ENCODE results near the gene CYP27A1.

The CYP27A1 gene

DNA sequence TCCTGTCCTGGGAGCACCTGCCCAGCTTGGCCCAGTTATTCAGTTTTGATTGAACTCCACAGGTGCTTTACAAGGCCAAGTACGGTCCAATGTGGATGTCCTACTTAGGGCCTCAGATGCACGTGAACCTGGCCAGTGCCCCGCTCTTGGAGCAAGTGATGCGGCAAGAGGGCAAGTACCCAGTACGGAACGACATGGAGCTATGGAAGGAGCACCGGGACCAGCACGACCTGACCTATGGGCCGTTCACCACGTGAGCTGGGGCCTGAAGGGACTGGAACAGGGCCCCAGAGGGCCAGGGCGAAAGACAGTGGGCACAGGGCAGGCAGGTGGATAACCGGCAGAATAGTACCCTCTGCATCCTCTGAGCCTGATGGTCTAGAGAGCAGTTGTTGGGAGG, 27.6 kb downstream of the CYP27A1 start:
- DNase-seq (ENCODE audit: extremely low read depth in 1 of 2, low read depth in 1 of 2) = no peak

- no peak for DNase-seq (ENCODE audit: extremely low read depth in 1 of 2, low read depth in 1 of 2)
These were observed 28.3 kb downstream of the CYP27A1 start for GRCh38 chr2:218810256-218810655.

- no peak for DNase-seq (ENCODE audit: extremely low read depth in 1 of 2, low read depth in 1 of 2)
These were observed 29.4 kb downstream of the CYP27A1 start for GRCh38 chr2:218811382-218811781.

- DNase-seq (ENCODE audit: extremely low read depth in 1 of 2, low read depth in 1 of 2) = no peak
These were observed 30.3 kb downstream of the CYP27A1 start for GRCh38 chr2:218812096-218812815.

DNA sequence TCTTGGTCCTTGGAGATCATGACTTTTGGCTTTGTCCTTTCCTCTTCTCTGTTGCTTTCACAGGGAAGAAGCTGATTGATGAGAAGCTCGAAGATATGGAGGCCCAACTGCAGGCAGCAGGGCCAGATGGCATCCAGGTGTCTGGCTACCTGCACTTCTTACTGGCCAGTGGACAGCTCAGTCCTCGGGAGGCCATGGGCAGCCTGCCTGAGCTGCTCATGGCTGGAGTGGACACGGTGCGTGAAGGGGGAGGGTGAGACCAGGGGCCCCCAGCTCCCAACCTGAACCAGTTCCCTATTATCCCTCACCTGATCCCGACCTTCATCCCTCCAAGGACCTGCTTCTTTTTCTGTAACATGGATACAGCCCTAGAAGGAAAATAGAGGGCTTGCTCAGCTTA, 30.9 kb downstream of the CYP27A1 start:
- no peak for DNase-seq (ENCODE audit: extremely low read depth in 1 of 2, low read depth in 1 of 2)

DNA sequence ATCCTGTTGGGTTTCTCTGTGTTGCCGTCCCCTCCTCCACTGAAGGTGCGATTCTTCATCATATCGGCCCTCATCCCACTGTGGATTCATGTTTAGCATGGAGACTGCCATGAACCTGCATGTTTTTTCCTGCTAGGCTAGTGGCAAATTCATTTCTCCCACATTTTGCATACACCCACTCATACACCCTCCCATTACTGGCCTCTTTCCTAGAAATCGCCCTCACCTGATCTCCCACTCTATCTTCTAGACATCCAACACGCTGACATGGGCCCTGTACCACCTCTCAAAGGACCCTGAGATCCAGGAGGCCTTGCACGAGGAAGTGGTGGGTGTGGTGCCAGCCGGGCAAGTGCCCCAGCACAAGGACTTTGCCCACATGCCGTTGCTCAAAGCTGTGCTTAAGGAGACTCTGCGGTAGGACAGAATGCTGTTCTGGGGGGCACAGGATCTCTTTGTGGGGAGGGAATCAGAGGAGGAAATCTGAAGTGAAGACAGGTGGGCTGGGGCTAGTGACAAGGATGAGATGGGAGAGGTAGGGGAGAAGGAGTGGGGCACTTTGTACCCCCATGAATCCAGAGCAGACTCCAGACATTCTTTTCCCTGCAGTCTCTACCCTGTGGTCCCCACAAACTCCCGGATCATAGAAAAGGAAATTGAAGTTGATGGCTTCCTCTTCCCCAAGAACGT, 32.0 kb downstream of the CYP27A1 start:
- no peak for DNase-seq (ENCODE audit: extremely low read depth in 1 of 2, low read depth in 1 of 2)

DNA sequence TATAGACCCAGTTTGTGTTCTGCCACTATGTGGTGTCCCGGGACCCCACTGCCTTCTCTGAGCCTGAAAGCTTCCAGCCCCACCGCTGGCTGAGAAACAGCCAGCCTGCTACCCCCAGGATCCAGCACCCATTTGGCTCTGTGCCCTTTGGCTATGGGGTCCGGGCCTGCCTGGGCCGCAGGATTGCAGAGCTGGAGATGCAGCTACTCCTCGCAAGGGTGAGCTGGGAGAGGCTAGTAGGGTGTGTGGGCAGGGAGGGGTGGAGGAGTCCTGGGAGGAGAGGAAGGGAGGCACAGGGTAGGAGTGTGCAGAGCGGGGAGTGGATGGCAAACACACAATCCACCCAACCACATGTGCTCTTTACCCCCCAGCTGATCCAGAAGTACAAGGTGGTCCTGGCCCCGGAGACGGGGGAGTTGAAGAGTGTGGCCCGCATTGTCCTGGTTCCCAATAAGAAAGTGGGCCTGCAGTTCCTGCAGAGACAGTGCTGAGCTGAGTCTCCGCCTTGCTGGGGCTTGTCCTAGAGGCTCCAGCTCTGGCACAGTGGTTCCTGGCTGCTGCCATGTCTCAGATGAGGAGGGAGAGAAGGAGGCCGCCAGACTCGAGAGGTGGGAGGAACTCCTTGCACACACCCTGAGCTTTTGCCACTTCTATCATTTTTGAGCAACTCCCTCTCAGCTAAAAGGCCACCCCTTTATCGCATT, 32.7 kb downstream of the CYP27A1 start:
- no peak for DNase-seq (ENCODE audit: extremely low read depth in 1 of 2, low read depth in 1 of 2)

- DNase-seq (ENCODE audit: extremely low read depth in 1 of 2, low read depth in 1 of 2) = no peak
These were observed 33.3 kb downstream of the CYP27A1 start for GRCh38 chr2:218815244-218815637.

- DNase-seq (ENCODE audit: extremely low read depth in 1 of 2, low read depth in 1 of 2) = no peak
These were observed 33.7 kb downstream of the CYP27A1 start for GRCh38 chr2:218815649-218816048.

DNA sequence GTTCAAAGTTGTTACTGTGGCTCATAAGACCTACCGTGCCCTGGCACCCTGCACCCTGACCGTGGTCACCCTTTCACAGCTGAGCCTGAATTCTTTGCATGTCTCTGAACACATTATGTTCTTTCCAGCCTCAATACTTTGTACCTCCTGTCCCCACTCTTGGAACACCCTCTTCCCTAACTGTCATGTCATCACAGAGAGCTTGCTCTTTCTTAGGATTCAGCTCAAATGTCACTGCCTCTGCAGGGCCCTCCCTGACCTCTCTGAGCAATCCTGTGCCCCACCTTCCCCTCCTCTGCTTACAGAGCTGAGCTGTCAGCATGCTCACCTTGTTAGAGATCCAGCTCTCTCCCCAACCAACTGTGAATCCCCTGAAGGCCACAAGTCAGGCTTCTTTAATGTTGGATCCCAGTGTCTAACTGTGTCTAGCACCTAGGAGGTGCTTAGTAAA, 34.6 kb downstream of the CYP27A1 start:
- no peak for DNase-seq (ENCODE audit: extremely low read depth in 1 of 2, low read depth in 1 of 2)

GRCh38 chr2:218819093-218819492, 37.1 kb downstream of the CYP27A1 start:
- no peak for DNase-seq (ENCODE audit: extremely low read depth in 1 of 2, low read depth in 1 of 2)

DNA sequence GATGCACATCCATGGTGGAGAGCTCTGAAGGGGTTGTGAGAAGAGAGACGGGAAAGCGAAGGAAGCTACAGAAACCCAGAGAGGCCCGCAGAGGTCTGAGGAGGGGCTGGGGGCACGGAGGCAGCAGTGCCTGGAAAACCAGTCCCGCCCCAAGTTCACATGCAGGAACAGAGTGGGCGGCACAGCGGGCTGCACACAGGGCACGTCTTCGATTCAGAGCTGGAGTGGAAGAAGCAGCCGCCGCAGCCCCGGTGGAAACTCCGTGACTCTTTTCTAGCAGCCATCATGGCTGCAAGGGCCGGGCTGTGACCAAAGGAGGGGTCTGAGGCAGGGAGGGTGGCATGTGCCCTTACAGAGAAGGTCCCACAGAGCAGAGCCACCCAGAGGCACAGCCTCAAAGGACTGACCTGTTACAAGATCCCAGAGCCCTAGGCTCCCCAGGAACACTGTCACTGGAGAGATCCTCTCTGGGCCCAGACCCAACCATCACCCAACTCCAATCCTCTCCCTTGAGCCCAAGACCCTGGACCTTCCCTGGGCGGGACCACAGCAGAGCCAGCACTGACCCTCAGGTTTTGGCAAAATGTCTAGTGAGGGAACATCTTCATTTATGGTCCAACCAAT, 38.9 kb downstream of the CYP27A1 start:
- no peak for DNase-seq (ENCODE audit: extremely low read depth in 1 of 2, low read depth in 1 of 2)

DNA sequence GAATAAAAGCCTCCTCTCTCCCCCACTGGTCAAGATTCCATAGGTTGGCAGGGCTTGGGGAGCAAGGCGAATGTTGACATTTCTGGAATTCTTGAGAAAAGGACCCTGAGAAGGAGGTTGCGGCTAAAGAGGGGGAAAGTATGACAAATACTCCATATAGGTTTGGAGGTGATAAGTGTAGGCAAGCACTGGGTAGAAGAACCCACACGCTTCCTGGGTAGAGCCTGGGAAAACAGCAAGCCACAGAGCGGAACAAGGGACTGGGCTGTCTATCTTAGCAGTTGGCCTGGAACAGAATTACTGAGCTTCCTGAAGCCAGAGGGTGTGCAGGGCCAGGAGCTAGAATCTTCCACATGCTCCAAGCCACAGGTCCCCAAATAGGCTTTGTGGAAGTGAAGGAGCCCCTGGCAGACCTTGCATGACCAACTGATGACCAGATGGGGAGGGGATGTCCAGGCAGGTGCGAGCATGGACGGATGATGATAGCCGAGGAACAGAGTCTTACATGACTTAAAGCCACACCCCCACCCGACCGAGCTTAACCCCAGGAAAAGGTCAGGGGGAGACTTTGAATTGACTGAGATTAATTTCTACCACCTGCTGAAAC, 39.8 kb downstream of the CYP27A1 start:
- DNase-seq (ENCODE audit: extremely low read depth in 1 of 2, low read depth in 1 of 2) = no peak

GRCh38 chr2:218822622-218823021, 40.7 kb downstream of the CYP27A1 start:
- no peak for DNase-seq (ENCODE audit: extremely low read depth in 1 of 2, low read depth in 1 of 2)

- no peak for DNase-seq (ENCODE audit: extremely low read depth in 1 of 2, low read depth in 1 of 2)
These were observed 41.4 kb downstream of the CYP27A1 start for GRCh38 chr2:218823196-218823855.

- DNase-seq (ENCODE audit: extremely low read depth in 1 of 2, low read depth in 1 of 2) = no peak
These were observed 42.1 kb downstream of the CYP27A1 start for GRCh38 chr2:218824004-218824403.

- no peak for DNase-seq (ENCODE audit: extremely low read depth in 1 of 2, low read depth in 1 of 2)
These were observed 44.8 kb downstream of the CYP27A1 start for GRCh38 chr2:218826791-218827190.

GRCh38 chr2:218827701-218828476, 45.9 kb downstream of the CYP27A1 start:
- DNase-seq (ENCODE audit: extremely low read depth in 1 of 2, low read depth in 1 of 2) = no peak

DNA sequence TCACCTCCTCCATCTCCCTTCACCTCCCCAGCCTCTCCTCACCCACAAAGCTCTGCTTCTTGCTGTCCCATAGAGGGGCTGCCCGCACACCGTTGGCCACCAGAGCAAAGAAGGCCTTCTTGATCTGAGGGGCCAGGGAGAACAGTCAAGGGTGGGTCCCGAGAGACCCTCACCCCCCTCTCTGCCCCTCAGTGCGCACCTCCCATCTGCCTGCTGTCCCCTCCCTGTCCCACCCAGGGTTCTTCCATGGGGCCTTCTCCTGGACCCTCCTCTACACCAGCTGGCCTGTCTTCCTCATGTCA, 46.5 kb downstream of the CYP27A1 start:
- no peak for DNase-seq (ENCODE audit: extremely low read depth in 1 of 2, low read depth in 1 of 2)

DNA sequence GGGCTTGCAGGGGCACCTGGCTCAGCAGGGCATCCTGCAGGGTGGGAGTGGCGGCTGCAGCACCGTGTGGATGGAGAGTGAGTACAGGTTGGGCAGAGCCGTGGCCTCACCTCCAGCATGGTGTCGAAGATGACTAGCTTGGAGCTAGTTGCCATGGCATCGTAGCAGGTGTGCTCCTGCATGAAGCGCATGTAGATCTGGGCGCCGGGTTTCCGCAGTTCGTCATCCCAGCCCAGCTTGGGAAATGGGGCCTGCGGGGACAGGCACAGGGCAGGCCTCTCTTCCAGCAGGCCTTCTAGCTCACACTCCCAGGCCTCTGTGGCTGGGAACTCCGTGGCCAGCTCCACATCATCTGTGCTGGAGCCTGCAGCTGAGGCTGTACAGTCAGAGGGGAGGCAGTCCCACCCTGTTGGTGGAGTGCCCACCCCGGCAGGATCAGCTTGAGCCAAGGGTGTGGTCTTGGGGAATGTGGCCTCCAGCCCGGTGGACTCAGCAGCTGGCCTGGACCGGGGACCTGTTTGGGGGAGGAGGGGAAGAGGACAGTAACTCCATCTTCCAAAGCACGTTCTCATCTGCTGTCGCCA, 48.0 kb downstream of the CYP27A1 start:
- no peak for DNase-seq (ENCODE audit: extremely low read depth in 1 of 2, low read depth in 1 of 2)
